CD4-positive, alpha-beta T cell treated with Interleukin-6 at 100 ng/mL for 8 hours (primary cell): ENCODE measurements around the gene LMNTD1.
"Not testable (repeated sequence)": the region's sequence is repeated elsewhere in the genome, so short reads cannot be mapped to it uniquely, and the experiment has no call there.

Experiments used
- DNase-seq: peaks from one replicate; pipeline ENCODE4 v3.0.0-alpha.2; 2020; ENCODE audit warnings: mixed read lengths, low spot score

LMNTD1 gene

GRCh38 chr12:25491396-25492325 is 61.4 kb downstream of the LMNTD1 start:
- no peak for DNase-seq

GRCh38 chr12:25488956-25489870 is 63.9 kb downstream of the LMNTD1 start:
- DNase-seq = not testable (repeated sequence)

- DNase-seq = no peak
Observed at GRCh38 chr12:25482625-25483024, 70.5 kb downstream of the LMNTD1 start.

GRCh38 chr12:25480145-25480544 is 72.9 kb downstream of the LMNTD1 start:
- DNase-seq = no peak

- DNase-seq = no peak
Observed at GRCh38 chr12:25477217-25477616, 75.9 kb downstream of the LMNTD1 start.

GRCh38 chr12:25472453-25472852 is 80.6 kb downstream of the LMNTD1 start:
- no peak for DNase-seq

GRCh38 chr12:25469861-25470260 is 83.2 kb downstream of the LMNTD1 start:
- no peak for DNase-seq

- no peak for DNase-seq
Observed at GRCh38 chr12:25469368-25469767, 83.7 kb downstream of the LMNTD1 start.

- DNase-seq = no peak
Observed at GRCh38 chr12:25463521-25463920, 89.6 kb downstream of the LMNTD1 start.

GRCh38 chr12:25463005-25463404 is 90.1 kb downstream of the LMNTD1 start:
- no peak for DNase-seq

- DNase-seq = no peak
Observed at GRCh38 chr12:25459541-25459951, 93.5 kb downstream of the LMNTD1 start.

- no peak for DNase-seq
Observed at GRCh38 chr12:25458047-25458552, 95.0 kb downstream of the LMNTD1 start.

GRCh38 chr12:25456474-25456873 is 96.6 kb downstream of the LMNTD1 start:
- DNase-seq = no peak

- no peak for DNase-seq
Observed at GRCh38 chr12:25455696-25456095, 97.4 kb downstream of the LMNTD1 start.

GRCh38 chr12:25449007-25449406 is 104.1 kb downstream of the LMNTD1 start:
- no peak for DNase-seq

- no peak for DNase-seq
Observed at GRCh38 chr12:25447046-25447445, 106.0 kb downstream of the LMNTD1 start.

- no peak for DNase-seq
Observed at GRCh38 chr12:25438638-25439037, 114.4 kb downstream of the LMNTD1 start.

- DNase-seq = peak; percentile 43
Observed at GRCh38 chr12:25436206-25437030, 116.7 kb downstream of the LMNTD1 start.

- no peak for DNase-seq
Observed at GRCh38 chr12:25435431-25435830, 117.7 kb downstream of the LMNTD1 start.

GRCh38 chr12:25434515-25434914 is 118.6 kb downstream of the LMNTD1 start:
- no peak for DNase-seq

- DNase-seq = no peak
Observed at GRCh38 chr12:25433581-25434325, 119.3 kb downstream of the LMNTD1 start.
